Measurements from ENCODE around the gene MAP2K3. TPM values are rescaled to one million over a fixed set of nuclear protein-coding genes. Genes with fewer than 3 reads are reported as not detected.

Gene MAP2K3
- total and polyA plus RNA-seq, 12 donors, result 28.9 to 103 (median 60.4) TPM

GRCh38 chr17:21246698-21247097, 37.8 kb upstream of the MAP2K3 start:
- ATAC-seq, result no peak
- no peak for TF ChIP-seq CTCF (IDR thresholded peaks at IDR 0.05)
- no peaks in the 10 kb centered on the region for H3K27me3 ChIP-seq
- H3K36me3 ChIP-seq, result peaks cover 0 to 17% (median 0%) of the 10 kb centered on the region in 9 donors
- H3K4me1 ChIP-seq, result peaks cover 9 to 90% (median 45%) of the 10 kb centered on the region in 9 donors
- no peak overlapping the region for H3K4me3 ChIP-seq
- intact Hi-C loops (cut with DNase I), result loop anchor here in 1 of 10 donors (5.0 kb wide), 1 partner anchor 34 kb away; the partner anchor contains the start of gene TMEM11
- WGBS, 2 donors, result 97 to 98% methylated on average over 4 of the region's 4 CpGs
- peak overlapping the region in 2 of 10 donors; percentile 19 to 70 for H3K27ac ChIP-seq
- DNase-seq, result no peak
- no peaks in the 10 kb centered on the region for H3K9me3 ChIP-seq

- intact Hi-C loops (cut with DNase I), result loop anchor here in 1 of 10 donors (5.0 kb wide), 1 partner anchor 35 kb away; the partner anchor contains the start of gene TMEM11
- H3K27ac ChIP-seq, result peak overlapping the region in 5 of 10 donors; percentile 27 to 67 (median 50)
These were observed 36.8 kb upstream of the MAP2K3 start for GRCh38 chr17:21247552-21248258.

GRCh38 chr17:21248500-21248899, 36.0 kb upstream of the MAP2K3 start:
- Histone ChIP-seq H3K27me3 (no peaks in the 10 kb centered on the region), H3K4me1 (peaks cover 5 to 83% (median 41%) of the 10 kb centered on the region in 9 donors), H3K36me3 (no peaks in the 10 kb centered on the region), H3K4me3 (no peak overlapping the region), H3K9me3 (no peaks in the 10 kb centered on the region), H3K27ac (peak overlapping the region in 6 of 10 donors; percentile 27 to 67 (median 51))
- WGBS, 2 donors, result 52 to 69% methylated on average over 4 of the region's 4 CpGs
- TF ChIP-seq CTCF (IDR thresholded peaks at IDR 0.05), result no peak
- peak in 7 of 8 donors; percentile 10 to 61 (median 46) for ATAC-seq
- intact Hi-C loops (cut with DNase I), result loop anchor here in 1 of 10 donors (5.0 kb wide), 1 partner anchor 36 kb away; the partner anchor contains the start of gene TMEM11
- DNase-seq, result no peak

More at GRCh38 chr17:21247552-21248258, 36.8 kb upstream of the MAP2K3 start:
- Histone ChIP-seq H3K4me1 (peaks cover 7 to 90% (median 44%) of the 10 kb centered on the region in 9 donors), H3K4me3 (no peak overlapping the region), H3K36me3 (peaks cover 0 to 7% (median 0%) of the 10 kb centered on the region in 9 donors), H3K9me3 (no peaks in the 10 kb centered on the region), H3K27me3 (no peaks in the 10 kb centered on the region)
- DNase-seq, result no peak
- no peak for TF ChIP-seq CTCF (IDR thresholded peaks at IDR 0.05)
- WGBS, 2 donors, result 83 to 94% methylated on average over 12 of the region's 12 CpGs
- ATAC-seq, result no peak

- TF ChIP-seq CTCF (IDR thresholded peaks at IDR 0.05), result no peak
- DNase-seq (no peak), ATAC-seq (peak in 1 of 8 donors; percentile 12)
- H3K9me3 ChIP-seq, result no peaks in the 10 kb centered on the region
- H3K4me3 ChIP-seq, result no peak overlapping the region
- peaks cover 5 to 85% (median 41%) of the 10 kb centered on the region in 9 donors for H3K4me1 ChIP-seq
- H3K27me3 ChIP-seq, result no peaks in the 10 kb centered on the region
- intact Hi-C loops (cut with DNase I), result loop anchor here in 1 of 10 donors (5.0 kb wide), 1 partner anchor 37 kb away; the partner anchor contains the start of gene TMEM11
- peak overlapping the region in 5 of 10 donors; percentile 49 to 67 (median 52) for H3K27ac ChIP-seq
- no peaks in the 10 kb centered on the region for H3K36me3 ChIP-seq
- WGBS, 2 donors, result 70 to 82% methylated on average over 12 of the region's 12 CpGs
These were observed 35.3 kb upstream of the MAP2K3 start for GRCh38 chr17:21249086-21249795.

All from heart right ventricle (tissue), 16 donors.